ENCODE measurements around the gene CLCN5.

DNA sequence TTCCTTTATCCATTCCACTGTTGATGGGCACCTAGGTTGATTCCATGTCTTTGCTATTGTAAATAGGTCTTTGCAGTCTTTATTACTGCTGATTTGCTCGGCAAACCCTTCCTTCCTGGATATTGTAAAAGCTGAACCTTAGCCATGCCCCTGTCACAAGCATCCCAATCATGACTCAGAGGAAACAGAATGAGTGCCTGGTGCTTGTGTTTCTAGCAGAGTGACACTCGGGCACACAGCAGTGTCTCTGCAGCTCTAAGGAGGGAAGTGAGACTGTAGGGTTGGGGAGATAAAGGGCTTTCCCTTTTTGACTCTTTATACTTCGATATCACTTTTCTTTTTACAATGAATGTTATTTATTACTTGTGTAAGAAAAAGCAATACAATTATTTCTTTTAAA, 195.1 kb downstream of the CLCN5 start:
- TF ChIP-seq MYBL2 (CRISPR knock-in tag; IDR thresholded peaks at IDR 0.05) (no peak), ETV6 (CRISPR knock-in tag; IDR thresholded peaks at IDR 0.05) (no peak), ZNF263 (CRISPR knock-in tag; IDR thresholded peaks at IDR 0.05; ENCODE audit: low read depth) (no peak), FOXP1 (CRISPR knock-in tag; IDR thresholded peaks at IDR 0.05; ENCODE audit: borderline replicate concordance) (no peak), CTCF (IDR thresholded peaks at IDR 0.05) (no peak), NR1H2 (CRISPR knock-in tag; IDR thresholded peaks at IDR 0.05) (no peak)
- TF ChIP-seq, protein P1, sequence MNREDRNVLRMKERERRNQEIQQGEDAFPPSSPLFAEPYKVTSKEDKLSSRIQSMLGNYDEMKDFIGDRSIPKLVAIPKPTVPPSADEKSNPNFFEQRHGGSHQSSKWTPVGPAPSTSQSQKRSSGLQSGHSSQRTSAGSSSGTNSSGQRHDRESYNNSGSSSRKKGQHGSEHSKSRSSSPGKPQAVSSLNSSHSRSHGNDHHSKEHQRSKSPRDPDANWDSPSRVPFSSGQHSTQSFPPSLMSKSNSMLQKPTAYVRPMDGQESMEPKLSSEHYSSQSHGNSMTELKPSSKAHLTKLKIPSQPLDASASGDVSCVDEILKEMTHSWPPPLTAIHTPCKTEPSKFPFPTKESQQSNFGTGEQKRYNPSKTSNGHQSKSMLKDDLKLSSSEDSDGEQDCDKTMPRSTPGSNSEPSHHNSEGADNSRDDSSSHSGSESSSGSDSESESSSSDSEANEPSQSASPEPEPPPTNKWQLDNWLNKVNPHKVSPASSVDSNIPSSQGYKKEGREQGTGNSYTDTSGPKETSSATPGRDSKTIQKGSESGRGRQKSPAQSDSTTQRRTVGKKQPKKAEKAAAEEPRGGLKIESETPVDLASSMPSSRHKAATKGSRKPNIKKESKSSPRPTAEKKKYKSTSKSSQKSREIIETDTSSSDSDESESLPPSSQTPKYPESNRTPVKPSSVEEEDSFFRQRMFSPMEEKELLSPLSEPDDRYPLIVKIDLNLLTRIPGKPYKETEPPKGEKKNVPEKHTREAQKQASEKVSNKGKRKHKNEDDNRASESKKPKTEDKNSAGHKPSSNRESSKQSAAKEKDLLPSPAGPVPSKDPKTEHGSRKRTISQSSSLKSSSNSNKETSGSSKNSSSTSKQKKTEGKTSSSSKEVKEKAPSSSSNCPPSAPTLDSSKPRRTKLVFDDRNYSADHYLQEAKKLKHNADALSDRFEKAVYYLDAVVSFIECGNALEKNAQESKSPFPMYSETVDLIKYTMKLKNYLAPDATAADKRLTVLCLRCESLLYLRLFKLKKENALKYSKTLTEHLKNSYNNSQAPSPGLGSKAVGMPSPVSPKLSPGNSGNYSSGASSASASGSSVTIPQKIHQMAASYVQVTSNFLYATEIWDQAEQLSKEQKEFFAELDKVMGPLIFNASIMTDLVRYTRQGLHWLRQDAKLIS (CRISPR knock-in tag; IDR thresholded peaks at IDR 0.05; ENCODE audit: borderline replicate concordance): no peak
